VCaP (cell line): ENCODE results near the gene GDI1.

Experiments
- H3K27ac ChIP-seq: fragments of 450-650 bp; 2 replicates; pipeline ENCODE4 v1.5.1; 2017
- CTCF ChIP-seq: fragments of 450-650 bp; conservative IDR thresholded peaks from 2 replicates; pipeline ENCODE4 v1.5.1; 2017; ENCODE audit warnings: mild to moderate bottlenecking, moderate library complexity

The GDI1 gene

GRCh38 chrX:154489182-154489581 is 52.2 kb downstream of the GDI1 start:
- no peak overlapping the region for H3K27ac ChIP-seq
- no peak for TF ChIP-seq CTCF

DNA sequence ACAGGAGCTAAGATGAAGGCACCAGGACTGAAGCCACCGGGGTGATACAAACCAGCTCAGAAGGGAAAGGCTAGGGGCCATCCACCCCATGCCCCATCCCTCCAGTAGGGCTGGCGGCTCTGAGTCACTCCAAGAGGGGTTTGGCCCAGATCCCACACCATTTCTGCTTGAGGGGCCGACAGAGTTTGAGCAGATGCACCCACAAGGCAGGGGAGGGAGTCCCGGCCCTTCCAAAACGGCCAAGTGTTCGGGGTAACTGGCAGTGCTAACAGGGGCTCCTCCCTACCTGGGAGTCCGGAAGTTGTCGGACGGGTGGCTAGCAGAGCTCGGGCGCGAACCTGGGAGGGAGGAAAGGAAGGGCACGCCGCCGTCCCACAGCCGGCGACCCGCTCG is 53.1 kb downstream of the GDI1 start:
- H3K27ac ChIP-seq = peak overlapping the region; percentile 82

GRCh38 chrX:154490414-154491083 is 53.6 kb downstream of the GDI1 start, which contains the start of gene SLC10A3:
Gene SLC10A3 (minus strand): TSS chrX:154490629. CDS start chrX:154488940, 1,689 bp downstream.
- peak within 1 kb of the TSS; percentile 82 for H3K27ac ChIP-seq
- TF ChIP-seq CTCF = 0 out of 2 replicates have a peak, but pooled peaks have one; percentile 9

More for the DNA sequence above, 53.1 kb downstream of the GDI1 start:
- TF ChIP-seq CTCF = no peak
